GM21528 (cell line): ENCODE results near the gene GLOD4.
"Not testable (repeated sequence)": the region's sequence is repeated elsewhere in the genome, so short reads cannot be mapped to it uniquely, and the experiment has no call there.

Source experiments
- ATAC-seq: cut with Tn5 transposase; IDR thresholded peaks from one replicate; pipeline ENCODE4 v1.9.1; 2021; ENCODE audit warnings: mild to moderate bottlenecking, moderate library complexity; ENCODE audit not compliant: unreplicated experiment, low FRiP score

Gene GLOD4

DNA sequence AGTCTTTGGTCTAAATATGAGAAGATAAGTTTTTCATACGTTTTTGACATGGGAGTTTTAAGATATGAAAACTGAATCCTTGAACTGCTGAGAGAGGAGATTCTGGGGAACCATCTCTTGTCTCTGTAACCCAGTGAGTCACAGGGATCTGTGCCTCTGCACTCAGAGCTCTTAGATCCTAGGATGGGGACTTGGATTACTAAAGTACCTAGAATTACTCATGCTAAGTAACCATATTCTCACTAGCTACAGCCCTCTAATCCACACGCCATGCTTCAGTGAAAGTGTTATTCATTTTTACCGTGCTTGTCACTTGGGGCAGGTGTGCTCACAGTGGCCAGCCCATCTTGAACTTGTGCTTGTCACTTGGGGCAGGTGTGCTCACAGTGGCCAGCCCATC lies 2.1 kb upstream of the GLOD4 start:
- ATAC-seq, result no peak

DNA sequence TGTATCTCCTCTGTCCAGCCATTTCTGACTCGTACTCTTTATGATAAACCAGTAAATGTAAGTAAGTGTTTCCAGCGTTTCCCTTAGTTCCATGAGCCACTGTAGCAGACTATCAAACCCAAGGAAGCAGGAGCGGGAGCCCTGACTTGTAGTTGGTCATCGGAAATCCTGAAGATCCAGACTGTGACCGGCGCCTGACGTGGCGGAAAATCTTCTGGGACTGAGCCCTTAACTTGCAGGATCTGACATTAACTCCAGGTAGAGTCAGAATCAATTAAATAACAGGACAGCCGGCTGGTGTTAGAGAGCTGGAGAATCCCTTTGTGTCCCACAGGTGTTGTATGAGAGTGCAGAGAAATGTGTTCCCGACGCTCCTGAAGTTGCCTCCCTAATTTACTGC lies 4.0 kb downstream of the GLOD4 start:
- ATAC-seq, result no peak

DNA sequence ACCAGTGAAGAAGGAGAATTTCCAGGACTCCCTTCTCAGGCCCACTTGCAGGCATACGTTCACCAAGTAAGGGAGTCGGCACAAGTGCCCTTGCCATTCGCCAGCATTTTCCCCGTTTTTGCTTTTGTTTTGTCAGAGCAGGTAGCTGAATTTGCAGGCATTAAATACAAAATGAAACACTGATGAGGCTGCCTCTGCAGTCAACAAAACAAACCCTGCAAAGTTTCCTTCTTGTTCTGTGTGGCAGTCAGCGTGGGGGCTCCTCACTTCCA lies 7.8 kb downstream of the GLOD4 start:
- no peak for ATAC-seq

DNA sequence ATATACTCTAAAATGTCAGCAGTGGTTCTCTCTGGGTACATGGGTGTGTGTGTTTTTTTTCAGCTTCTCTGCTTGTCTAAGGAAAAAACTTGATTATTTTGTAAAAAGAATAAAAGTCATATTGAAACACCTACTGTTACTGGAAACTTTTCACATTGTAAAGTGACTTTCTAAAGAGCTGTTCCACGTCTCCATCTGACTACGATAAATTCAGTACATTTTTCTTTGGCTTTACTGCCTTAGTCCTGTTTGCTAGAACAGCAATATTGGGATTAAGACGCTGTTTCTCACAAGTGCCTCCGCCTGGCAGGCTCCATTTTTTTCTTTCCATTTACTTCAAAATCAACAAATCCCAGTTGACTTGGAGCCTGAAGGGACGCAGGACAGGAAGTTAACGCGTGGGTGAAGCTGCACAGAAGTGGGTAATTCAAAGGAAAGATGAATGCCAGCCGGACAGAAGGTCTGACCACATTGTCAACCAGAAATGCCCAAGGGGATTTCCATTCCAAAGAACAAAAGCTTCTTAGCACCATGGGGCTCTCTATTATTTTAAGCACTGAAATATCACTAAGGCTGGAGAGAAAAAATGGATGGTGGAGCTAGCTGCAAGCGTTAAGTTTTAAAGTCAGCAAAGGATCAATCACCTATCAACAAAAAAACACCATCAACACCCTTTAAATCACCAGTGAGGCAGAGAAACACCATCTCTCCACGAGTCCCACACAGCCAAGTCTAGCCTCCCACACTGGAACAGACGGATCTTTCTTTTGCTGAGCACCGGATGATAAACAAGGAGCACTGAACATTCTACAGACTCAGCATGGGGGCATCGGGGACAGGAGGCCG lies 8.4 kb downstream of the GLOD4 start:
- no peak for ATAC-seq

DNA sequence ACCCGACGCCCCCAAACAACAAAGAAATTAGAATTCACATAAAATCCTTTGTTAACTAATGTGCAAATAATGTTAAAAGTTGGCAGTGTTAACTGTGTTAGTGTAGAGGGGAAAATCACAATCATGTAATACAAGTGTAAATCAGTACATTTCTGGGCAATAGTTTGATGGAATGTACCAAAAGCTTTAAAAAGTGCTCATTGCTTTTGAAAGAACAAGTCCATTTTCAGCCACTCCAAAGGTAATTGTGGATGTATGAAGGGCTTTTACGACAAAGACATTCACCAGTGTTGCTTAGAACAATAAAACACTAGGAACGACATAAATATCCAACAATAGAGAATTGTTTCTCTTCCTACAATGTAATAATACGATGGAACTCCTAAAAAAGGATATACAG lies 9.1 kb downstream of the GLOD4 start:
- ATAC-seq, result no peak

DNA sequence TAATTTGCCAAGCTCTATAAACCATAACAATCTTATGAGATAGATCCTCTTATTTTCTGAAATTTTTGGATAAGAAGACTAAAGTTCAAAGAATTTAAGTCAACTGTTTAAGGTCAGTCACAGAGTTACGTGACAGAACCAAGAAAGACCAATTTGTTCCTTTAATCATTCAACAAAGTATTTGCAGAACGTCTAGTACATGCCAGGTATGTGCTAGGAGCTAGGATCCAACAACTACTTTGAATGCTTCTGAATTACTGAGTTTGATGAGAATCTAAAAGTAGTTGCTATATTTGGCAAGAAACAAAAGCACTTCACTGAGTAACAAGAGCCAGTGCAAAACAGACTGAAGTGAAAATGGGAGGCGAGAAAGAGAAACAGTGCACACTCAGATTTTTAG lies 15.0 kb downstream of the GLOD4 start:
- no peak for ATAC-seq

DNA sequence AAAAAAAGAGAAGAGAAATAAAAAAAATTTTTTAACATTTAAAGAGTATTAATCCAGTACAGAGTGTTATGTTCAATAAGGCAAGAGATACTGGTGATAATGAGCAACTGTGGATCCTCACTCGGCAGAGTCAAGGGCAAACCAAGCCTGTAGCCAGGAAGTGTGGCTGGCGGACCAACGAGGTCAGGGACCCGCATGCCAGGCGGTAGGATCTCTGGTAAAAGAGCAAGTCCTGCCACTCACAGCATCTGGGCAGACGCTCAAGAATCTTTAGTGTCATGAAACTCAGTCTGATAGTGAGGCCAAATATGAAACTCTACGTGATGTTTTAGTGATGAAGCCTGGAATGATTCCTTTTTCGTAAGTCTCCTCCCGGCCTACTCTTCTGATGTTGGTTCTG lies 21.7 kb downstream of the GLOD4 start:
- no peak for ATAC-seq

DNA sequence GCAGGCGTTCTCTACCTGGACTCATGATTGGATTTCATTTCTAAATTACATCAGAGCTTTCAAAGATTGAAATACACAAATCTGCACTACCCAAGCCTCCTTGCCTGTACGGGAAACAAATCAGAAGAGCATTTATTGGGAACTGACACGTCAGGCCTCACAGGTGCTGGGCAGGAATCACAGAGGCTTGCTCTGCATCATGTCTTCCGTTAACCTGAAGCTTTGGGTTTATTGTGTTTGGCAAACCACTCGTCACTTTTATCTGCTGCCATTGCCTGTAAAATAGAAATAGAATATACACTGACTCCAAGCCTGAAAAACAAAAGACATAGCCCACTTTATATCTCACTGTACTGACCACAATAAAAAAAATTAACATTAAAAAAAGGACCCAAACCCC lies 22.1 kb downstream of the GLOD4 start:
- no peak for ATAC-seq

DNA sequence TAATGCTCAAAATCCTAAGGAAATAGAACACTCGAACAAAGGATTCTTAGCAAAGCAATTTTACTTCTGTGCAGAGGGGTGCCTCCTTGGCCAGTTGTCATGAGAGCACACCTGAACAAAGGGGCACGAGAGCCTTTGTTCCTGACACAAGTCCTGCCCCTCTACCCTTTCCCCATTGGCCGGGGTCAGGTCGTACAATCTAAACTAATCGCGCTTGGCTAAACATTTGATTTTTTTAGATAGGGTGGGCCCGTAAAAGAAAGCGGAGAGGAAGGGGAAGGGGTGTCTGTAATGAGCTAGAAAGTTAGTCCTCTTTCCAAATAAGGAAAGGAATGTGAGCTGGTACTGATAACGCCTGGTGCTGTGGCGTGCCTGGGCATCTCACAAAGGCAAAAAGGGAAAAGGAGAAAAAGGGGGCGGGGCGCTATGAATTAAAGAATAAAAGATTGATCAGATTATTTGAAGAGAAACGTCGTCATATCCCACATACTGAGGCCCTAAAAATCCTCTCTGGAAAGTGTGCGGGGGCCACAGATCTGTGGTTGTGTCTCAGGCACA lies 26.0 kb downstream of the GLOD4 start:
- ATAC-seq, result not testable (repeated sequence)

DNA sequence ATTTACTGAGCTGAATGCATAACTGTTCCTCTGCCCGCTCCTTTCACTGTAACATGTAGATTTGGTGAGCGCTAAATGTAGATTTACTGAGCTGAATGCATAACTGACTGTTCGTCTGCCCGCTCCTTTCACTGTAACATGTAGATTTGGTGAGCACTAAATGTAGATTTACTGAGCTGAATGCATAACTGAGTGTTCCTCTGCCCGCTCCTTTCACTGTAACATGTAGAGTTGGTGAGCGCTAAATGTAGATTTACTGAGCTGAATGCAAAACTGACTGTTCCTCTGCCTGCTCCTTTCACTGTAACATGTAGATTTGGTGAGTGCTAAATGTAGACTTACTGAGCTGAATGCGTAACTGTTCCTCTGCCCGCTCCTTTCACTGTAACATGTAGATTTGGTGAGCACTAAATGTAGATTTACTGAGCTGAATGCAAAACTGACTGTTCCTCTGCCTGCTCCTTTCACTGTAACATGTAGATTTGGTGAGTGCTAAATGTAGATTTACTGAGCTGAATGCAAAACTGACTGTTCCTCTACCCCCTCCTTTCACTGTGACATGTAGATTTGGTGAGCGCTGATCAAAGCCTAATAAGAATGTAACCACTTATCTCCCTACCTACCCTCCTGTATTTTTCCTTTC lies 26.6 kb downstream of the GLOD4 start:
- ATAC-seq, result not testable (repeated sequence)

DNA sequence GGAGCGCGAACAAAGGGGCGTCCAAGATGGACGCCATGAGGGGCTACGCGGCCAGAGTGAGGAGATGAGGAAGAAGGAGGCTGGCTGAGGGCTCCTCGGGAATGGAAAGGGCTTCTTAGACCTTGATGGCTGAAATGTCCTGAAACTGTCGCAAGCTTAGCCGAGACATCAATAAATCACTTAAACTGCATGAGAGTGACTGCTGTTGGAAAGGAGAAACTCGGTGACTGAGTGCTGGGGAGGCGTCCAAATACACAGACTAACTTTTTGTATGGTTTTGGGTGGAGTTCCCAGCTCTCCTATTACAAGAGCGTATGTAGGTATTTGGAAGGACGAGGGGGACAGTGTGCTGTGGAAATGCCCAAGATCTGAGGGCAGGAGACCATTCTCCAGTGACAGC lies 28.7 kb downstream of the GLOD4 start:
- no peak for ATAC-seq

DNA sequence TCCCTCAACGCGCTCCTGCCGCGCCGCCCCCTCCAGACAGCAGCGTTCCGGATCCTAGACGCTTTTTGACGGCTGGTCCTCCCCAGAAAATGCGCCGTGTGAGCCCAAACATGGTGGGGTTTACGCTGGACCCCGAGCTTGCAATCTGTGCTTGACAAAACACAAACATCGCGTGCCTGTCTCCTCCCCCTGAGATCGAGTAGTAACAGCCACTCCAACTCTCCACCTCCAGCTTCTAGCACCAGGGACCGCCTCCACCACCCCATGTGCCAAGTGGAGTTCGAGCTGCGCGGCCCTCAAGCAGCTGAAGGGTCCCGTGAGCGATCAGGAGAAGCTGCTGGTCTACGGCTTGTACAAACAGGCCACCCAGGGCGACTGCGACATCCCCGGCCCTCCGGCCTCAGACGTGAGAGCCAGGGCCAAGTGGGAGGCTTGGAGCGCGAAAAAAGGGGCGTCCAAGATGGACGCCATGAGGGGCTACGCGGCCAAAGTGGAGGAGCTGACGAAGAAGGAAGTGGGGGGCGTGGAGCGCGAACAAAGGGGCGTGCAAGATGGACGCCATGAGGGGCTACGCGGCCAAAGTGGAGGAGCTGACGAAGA lies 29.4 kb downstream of the GLOD4 start:
- ATAC-seq, result no peak

DNA sequence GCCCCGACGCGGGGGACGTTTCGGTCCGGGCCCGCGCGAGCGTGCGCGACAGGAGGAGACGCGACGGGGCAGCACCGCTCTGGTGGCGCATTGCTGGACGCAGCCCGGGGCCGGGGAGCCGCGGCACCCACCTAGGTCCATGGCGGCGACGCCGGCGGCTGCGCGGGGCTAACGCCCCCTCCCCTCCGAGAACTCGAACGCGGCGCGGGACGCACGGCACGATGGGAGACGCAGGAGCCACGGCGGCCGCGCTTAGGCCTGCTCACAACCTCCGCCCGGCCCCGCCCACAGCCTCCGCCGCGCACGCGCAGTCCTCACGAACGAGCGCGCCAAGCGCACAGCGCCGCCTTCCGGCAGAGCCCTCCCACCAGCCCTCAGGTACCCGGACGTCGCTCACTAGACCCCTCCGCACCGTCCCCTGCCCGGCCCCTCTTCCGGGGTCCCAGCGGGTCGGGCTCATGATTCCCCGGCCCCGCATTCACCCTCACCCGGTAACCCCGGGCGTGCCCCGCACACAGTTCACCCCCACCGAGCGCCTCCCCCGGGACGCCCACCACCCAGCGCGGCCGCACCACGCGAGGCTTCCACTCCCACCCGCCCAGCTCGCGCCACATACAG lies 30.0 kb downstream of the GLOD4 start, which contains the start of gene GEMIN4:
TSS of gene GEMIN4 (minus strand) at position 263 of the 618 bp plus-strand sequence. CDS start at position 141, 122 bp downstream.
- peak; percentile 81 for ATAC-seq

DNA sequence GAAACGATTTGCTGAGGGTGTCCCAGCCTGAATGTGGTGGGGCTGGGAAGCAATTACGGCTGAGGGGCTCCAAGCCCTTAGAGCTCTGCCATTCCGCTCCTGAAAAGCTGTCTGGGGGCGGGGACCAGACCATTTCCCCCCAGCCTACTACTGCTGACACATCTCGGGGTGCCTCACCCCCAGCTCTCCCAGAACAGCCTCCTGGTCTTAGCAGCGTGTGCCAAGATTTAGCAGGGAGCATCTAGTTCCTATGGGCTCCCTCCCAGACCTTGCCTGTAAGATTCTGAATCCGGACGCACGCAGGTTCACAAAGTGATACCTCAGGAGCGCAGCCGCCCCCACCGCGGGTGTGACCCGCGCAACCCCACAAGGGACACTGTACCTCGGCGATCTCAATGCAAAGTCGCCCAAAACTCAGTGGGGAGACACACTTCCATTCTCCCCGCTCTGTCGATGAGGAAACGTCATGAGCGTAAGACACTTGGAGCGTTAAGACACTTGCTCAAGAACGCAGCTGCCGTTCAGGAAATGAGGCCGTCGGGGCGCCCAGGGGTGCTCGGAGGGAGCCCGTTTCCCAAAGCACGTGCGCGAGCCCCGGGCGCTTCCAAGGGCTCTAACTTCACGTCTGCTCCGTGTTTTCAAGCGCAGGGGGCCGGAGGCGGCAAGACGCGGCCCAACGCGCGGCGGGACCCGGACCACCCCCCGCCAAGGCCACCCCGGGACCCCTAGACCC lies 30.6 kb downstream of the GLOD4 start:
- ATAC-seq, result peak; percentile 50

DNA sequence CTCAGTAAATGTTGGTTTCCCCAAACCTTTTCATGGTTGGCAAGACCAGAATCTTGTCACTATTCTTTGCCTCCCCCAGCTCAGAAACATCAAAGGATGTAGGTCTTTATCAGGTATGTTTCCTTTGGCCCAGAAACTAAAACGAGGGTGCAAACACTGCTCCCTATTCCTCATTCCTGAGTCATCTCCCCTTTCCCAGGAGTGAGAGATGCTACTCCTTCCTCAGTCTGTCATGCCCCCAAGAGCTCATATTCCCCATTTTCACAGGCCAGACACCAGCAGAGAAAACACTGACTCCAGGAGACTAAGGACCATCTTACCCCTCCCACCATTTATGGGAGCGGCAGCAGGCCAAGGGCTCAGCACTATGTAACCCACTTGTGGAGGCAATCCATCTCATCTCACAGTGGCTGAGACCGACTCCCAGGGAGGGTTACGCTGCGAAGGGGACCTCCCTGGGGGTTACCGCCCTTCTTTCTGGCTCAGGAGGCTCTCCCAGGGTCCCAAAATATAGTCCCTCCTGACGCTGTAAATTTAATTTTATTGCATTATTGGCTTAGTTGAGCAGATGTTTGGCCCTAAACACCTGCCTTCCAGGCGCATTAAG lies 31.5 kb downstream of the GLOD4 start:
- ATAC-seq, result no peak

DNA sequence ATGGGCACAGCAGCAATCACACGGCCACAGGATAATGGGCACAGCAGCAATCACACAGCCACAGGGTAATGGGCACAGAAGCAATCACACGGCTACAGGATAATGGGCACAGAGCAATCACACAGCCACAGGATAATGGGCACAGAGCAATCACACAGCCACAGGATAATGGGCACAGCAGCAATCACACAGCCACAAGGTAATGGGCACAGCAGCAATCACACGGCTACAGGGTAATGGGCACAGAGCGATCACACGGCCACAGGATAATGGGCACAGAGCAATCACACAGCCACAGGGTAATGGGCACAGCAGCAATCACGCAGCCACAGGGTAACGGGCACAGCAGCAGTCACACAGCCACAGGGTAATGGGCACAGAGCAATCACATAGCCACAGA lies 32.7 kb downstream of the GLOD4 start:
- not testable (repeated sequence) for ATAC-seq

DNA sequence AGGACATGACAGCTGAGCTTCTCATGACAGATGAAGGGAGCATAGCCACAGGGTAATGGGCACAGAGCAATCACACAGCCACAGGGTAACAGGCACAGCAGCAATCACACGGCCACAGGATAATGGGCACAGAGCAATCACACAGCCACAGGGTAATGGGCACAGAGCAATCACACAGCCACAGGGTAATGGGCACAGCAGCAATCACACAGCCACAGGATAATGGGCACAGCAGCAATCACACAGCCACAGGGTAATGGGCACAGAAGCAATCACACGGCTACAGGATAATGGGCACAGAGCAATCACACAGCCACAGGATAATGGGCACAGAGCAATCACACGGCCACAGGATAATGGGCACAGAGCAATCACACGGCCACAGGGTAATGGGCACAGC lies 33.5 kb downstream of the GLOD4 start:
- ATAC-seq, result not testable (repeated sequence)

DNA sequence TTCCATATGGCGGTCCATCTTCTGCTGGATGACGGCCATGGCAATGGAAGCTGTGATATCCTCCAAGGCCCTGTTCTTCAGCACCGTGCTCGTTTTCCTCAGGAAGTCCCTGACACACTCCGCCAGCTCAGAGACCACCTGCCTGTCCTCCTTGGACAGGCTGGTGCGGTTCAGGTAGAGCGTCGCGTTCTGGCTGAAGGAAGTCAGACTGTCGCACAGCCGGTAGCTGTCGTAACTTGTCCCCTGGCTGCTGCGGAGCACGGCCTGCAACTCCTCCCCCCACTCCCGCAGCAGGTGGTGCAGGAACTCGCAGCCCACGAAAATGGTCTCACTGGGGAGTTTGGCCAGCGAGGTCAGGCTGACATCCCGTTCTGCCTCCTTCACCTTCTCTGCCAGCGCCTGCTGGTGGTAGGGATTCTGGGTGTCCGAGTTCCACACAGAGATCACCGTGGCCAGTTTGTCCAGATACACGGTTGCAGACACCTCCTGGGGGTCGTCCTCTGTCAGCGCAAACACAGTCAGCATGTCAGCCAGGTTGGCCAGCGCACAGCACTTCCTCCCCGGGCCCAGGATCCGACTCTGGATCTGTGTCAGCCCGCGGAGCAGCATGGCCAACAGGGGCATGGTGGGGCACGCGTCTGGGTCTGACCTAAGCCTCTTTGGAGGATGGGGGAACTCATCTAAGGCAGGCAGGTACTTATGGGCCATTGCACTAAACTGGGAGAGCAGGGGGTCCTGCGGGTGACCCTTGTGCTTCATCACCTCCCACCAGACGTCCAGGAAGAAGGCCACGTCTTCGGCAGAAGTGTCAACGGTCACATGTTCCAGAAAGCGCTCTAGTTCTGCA lies 35.1 kb downstream of the GLOD4 start:
- no peak for ATAC-seq

DNA sequence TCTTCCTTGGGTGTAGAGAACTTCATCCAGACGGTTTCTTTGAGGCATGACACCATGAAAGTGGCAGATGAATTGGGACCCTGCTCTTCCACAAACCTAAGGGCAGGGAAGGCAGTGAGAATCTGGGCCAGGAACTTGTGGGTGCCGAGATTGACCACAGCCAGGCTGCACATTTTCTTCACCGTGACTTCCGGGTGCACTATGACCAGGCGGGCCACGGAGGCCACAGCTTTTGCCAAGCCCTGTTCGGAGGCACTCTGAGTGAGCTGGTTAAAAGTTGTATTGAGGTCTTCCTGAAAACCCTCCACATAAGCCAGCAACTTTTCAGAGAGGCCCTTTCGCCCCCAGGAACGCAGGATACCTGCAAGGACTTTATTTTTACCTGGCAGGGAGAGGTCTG lies 35.9 kb downstream of the GLOD4 start:
- no peak for ATAC-seq
